NB4 (cell line): ENCODE measurements around the gene ZNF841.

Source experiments
- CTCF ChIP-seq: IDR thresholded peaks from one replicate; pipeline ENCODE4 v1.5.1; 2012; ENCODE audit warnings: low read depth, low read length
- POLR2A ChIP-seq: IDR thresholded peaks from 2 replicates; pipeline ENCODE4 v1.6.1; 2011; ENCODE audit warnings: mild to moderate bottlenecking; ENCODE audit not compliant: insufficient read length; ENCODE audit errors: extremely low read depth
- TF ChIP-seq, protein P1 (sequence below): IDR thresholded peaks from 2 replicates; pipeline ENCODE4 v1.6.1; 2011; ENCODE audit warnings: low read depth, low read length

DNA sequence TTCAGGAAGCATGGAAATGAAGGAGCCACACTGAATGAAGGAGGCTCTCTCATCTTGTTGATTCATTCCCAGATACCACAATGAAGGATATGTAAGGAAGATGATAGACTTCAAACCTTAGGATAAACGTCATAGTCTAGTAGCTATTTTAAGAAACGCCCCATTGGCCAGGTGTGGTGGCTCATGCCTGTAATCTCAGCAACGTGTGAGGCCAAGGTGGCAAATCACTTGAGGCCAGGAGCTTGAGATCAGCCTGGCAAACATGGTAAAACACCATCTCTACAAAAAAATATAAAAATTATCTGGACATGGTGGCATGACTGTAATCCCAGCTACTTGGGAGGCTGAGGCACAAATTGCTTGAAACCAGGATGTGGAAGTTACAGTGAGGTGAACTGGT is 17.1 kb upstream of the ZNF841 start:
- TF ChIP-seq CTCF (no peak), POLR2A (no peak)
- TF ChIP-seq, protein P1, sequence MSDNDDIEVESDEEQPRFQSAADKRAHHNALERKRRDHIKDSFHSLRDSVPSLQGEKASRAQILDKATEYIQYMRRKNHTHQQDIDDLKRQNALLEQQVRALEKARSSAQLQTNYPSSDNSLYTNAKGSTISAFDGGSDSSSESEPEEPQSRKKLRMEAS: no peak
